ENCODE data around the gene AHNAK. TPM values are rescaled to one million over a fixed set of nuclear protein-coding genes. Genes with fewer than 3 reads are reported as not detected.

Gene AHNAK
- total RNA-seq, 1 donor from 2014 or later, result 296 TPM

DNA sequence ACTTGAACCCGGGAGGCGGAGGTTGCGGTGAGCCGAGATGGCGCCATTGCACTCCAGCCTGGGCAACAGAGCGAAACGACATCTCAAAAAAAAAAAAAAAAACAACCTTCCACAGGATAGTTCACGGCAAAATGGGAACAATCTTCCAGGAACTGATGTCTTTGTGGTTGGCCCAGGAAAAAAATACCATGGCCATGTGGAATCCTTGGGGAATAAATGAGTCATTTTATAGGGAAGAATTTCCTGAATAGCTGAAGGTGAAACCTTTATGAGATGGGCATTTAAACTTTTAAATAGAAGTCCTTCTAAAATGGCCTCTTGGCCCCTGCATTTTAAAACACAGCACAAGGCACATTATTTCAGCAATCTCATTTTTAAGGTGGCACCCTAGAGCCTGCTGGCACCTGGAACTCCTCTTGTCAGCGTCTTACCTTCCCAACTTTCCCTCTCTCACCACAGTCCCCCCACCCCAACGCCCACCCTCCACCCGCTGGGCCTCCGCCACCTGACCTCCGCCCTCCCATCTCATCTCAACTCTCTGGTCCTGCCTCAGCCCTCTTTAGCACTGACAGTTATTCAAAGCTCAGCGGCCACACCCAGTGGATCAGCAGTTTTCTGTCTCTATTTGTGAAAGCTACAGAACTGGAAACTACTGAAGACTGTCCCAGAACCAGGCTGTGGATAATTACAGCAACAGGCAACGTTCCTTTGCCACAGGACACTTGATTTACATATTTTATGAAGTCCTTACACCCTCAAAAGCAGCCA, 84.7 kb downstream of the AHNAK start:
- DNase-seq (ENCODE audit: low read depth), result no peak
- no peak overlapping the region for H3K4me3 ChIP-seq (ENCODE audit: low read depth, low read length)
- TF ChIP-seq, protein P1, sequence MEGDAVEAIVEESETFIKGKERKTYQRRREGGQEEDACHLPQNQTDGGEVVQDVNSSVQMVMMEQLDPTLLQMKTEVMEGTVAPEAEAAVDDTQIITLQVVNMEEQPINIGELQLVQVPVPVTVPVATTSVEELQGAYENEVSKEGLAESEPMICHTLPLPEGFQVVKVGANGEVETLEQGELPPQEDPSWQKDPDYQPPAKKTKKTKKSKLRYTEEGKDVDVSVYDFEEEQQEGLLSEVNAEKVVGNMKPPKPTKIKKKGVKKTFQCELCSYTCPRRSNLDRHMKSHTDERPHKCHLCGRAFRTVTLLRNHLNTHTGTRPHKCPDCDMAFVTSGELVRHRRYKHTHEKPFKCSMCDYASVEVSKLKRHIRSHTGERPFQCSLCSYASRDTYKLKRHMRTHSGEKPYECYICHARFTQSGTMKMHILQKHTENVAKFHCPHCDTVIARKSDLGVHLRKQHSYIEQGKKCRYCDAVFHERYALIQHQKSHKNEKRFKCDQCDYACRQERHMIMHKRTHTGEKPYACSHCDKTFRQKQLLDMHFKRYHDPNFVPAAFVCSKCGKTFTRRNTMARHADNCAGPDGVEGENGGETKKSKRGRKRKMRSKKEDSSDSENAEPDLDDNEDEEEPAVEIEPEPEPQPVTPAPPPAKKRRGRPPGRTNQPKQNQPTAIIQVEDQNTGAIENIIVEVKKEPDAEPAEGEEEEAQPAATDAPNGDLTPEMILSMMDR (conservative IDR thresholded peaks at IDR 0.05; ENCODE audit: low read depth, low read length), result no peak

GRCh38 chr11:62459080-62459479, 87.5 kb downstream of the AHNAK start:
- DNase-seq (ENCODE audit: low read depth), result no peak
- no peak overlapping the region for H3K4me3 ChIP-seq (ENCODE audit: low read depth, low read length)
- TF ChIP-seq, protein P1 (conservative IDR thresholded peaks at IDR 0.05; ENCODE audit: low read depth, low read length), result no peak

DNA sequence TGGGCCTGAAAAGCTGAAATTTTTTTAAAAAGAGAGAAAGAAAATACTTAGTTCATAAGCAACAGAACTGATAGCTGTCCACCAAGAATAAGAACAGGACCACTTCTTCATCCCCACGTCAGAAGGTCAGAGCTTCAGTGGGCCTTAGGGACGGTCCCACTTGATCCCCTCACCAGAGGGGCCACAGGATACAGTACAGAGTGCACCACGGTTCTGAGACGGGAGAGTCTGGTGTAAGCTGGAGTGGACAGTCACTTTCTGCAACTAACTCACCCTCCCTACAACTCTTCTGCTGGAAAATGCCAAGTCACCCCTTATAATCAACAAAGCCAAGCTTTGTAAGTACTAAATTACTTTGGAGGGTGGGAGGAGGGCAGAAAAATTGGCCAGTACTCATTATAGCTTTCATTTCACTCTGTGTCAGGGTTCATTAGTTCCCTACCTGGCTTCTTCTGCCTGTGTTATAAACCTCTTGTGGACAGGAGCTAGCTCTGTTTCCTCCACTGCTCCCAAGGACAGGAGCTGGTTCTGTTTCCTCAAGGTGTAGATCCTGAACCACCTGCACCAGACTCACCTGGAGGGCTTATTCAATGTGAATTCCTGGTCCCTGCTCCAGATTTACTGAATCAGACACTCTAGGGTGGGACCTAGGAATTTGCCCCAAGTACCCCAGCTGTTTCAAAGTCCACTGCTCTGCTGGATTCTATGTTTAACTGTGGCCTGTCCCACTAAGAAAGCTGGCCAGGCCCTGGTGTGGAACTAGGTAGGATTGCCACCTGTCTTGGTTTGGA, 88.2 kb downstream of the AHNAK start:
- TF ChIP-seq, protein P1 (conservative IDR thresholded peaks at IDR 0.05; ENCODE audit: low read depth, low read length), result no peak
- no peak for DNase-seq (ENCODE audit: low read depth)
- H3K4me3 ChIP-seq (ENCODE audit: low read depth, low read length), result no peak overlapping the region

DNA sequence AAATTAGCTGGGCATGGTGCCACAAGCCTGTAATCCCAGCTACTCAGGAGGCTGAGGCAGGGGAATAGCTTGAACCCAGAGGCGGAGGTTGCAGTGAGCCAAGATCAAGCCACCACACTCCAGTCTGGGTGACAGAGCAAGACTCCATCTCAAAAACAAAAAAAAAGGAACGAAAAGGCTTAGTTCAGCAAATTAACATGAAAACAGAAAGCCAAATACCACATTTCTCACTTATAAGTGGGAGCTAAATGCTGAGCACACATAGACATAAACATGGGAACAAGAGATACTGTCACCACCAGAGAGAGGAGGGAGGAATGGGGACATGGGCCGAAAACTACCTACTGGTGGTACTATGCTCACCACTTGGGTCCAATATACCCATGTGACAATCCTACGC, 89.1 kb downstream of the AHNAK start:
- no peak for DNase-seq (ENCODE audit: low read depth)
- H3K4me3 ChIP-seq (ENCODE audit: low read depth, low read length), result no peak overlapping the region
- TF ChIP-seq, protein P1 (conservative IDR thresholded peaks at IDR 0.05; ENCODE audit: low read depth, low read length), result no peak

DNA sequence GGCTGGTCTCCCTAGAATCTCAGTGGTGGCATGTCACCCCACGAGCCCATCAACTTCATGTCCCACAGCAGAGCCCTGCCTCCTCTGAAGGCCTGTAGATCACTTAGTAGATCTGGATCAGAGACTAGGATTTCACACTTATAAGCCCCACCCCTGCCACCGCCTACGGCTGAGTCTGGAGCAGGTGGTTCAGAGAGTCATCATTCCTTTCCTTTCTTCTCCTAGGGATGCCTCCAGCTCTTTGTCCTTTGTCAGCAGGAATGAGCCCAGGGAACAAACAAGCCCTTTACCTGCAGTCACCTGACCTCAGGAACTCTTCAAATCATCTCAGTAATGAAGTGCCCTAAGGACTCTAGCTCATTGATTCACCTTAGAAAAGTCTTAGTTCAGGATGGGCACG, 90.0 kb downstream of the AHNAK start:
- H3K4me3 ChIP-seq (ENCODE audit: low read depth, low read length), result no peak overlapping the region
- TF ChIP-seq, protein P1 (conservative IDR thresholded peaks at IDR 0.05; ENCODE audit: low read depth, low read length), result no peak
- no peak for DNase-seq (ENCODE audit: low read depth)

- no peak for DNase-seq (ENCODE audit: low read depth)
- TF ChIP-seq, protein P1 (conservative IDR thresholded peaks at IDR 0.05; ENCODE audit: low read depth, low read length), result no peak
- no peak overlapping the region for H3K4me3 ChIP-seq (ENCODE audit: low read depth, low read length)
These were observed 93.7 kb downstream of the AHNAK start for GRCh38 chr11:62452839-62453468.
